Stimulated activated CD4-positive, alpha-beta T cell treated with anti-CD3 and anti-CD28 coated beads, Interleukin-2, amount 100 ng/mL, for 4 hours (primary cell): Measurements from ENCODE around the gene PCDHGC3.
"Not testable (repeated sequence)": the region's sequence is repeated elsewhere in the genome, so short reads cannot be mapped to it uniquely, and the experiment has no call there.

ENCODE experiments used
- DNase-seq: peaks from one replicate; pipeline ENCODE4 v3.0.0-alpha.2; 2020; ENCODE audit warnings: low read depth

The PCDHGC3 gene

GRCh38 chr5:141475625-141476131 is at the start of gene PCDHGC3:
TSS of gene PCDHGC3 (plus strand) at chr5:141475966. CDS start at chr5:141476117, 151 bp downstream.
- peak; percentile 18 for DNase-seq

DNA sequence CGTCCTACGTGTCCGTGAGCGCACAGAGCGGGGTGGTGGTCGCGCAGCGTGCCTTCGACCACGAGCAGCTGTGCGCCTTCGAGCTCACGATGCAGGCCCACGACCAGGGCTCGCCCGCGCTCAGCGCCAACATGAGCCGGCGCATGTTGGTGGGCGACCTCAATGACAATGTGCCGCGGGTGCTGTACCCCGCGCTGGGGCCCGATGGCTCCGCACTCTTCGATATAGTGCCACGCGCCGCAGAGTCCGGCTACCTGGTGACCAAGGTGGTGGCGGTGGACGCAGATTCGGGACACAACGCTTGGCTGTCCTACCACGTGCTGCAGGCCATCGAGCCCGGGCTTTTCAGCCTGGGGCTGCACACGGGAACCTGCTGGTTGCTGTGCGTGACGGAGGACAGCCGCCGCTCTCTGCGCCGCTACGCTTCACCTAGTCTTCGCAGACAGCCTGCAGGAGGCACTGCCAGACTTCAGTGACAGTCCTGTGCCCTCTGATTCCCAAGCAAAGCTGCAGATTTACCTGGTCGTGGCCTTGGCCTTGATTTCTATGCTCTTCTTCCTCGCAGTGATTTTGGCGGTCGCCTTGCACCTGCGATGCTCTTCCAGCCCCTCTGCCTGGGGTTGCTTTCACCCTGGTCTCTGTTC is 47.9 kb upstream of the PCDHGC3 start:
- no peak for DNase-seq

- no peak for DNase-seq
These were observed 45.2 kb upstream of the PCDHGC3 start, which contains the start of gene PCDHGA12 for GRCh38 chr5:141430332-141431113. TSS of gene PCDHGA12 (plus strand) at chr5:141430507. CDS start at chr5:141430760, 253 bp downstream.

GRCh38 chr5:141431286-141431685 is 44.5 kb upstream of the PCDHGC3 start:
- no peak for DNase-seq

DNA sequence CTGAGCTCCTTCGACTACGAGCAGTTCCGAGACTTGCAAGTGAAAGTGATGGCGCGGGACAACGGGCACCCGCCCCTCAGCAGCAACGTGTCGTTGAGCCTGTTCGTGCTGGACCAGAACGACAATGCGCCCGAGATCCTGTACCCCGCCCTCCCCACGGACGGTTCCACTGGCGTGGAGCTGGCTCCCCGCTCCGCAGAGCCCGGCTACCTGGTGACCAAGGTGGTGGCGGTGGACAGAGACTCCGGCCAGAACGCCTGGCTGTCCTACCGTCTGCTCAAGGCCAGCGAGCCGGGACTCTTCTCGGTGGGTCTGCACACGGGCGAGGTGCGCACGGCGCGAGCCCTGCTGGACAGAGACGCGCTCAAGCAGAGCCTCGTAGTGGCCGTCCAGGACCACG is 43.5 kb upstream of the PCDHGC3 start:
- not testable (repeated sequence) for DNase-seq

GRCh38 chr5:141432726-141433125 is 43.0 kb upstream of the PCDHGC3 start:
- DNase-seq: not testable (repeated sequence)

- no peak for DNase-seq
These were observed 41.8 kb upstream of the PCDHGC3 start for GRCh38 chr5:141434006-141434405.

GRCh38 chr5:141437221-141437620 is 38.5 kb upstream of the PCDHGC3 start:
- no peak for DNase-seq

DNA sequence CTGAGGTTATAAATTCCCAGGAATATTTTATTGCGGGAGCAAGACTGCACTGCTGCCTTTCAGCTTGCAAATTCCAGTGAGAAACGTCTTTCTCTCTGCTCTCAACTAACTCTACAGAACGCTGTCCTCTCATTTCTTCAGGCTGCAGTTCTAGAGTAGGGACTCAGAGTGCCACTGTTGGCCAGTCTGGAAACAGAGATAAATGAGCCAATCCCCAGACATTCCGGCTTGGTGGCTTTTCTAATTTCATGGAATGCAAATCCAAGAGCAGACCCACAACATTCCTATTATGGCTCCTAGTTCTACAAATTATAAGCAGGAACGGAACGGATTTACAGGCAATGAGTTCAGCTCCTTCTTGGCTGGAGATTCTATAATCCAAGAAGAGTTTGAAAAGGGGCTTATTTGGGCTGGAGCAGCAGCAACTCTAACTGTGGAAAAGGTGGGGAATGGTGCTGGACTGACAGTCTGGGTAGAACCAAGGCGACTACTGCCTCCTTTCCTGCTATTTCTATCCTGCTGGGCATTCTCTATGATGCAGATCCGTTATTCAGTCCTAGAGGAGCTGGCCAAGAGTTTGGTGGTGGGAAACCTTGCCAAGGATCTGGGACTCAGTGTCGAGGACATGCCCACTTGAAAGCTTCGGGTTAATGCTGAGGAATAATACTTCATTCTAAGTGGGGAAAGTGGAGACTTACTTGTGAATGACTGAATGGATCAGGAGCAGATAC is 36.2 kb upstream of the PCDHGC3 start:
- no peak for DNase-seq

DNA sequence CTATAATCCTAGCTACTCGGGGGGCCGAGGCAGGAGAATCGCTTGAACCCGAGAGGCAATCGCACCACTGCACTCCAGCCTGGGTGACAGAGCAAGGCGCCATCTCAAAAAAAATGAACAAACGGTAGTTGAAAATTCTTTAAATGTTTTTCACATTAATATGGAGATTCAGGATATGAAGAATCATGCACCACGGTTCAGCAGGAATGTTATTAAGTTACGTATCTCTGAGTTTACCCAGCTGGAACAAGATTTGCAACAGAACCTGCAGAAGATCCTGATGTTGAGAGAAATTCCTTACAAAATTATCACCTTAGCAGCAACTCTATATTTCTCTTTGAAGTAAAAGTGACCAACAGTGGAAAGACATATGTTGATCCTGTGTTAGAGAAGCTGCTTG is 35.4 kb upstream of the PCDHGC3 start:
- no peak for DNase-seq

GRCh38 chr5:141441571-141442170 is 34.1 kb upstream of the PCDHGC3 start:
- no peak for DNase-seq

- DNase-seq: no peak
These were observed 10.4 kb upstream of the PCDHGC3 start for GRCh38 chr5:141465351-141465750.

DNA sequence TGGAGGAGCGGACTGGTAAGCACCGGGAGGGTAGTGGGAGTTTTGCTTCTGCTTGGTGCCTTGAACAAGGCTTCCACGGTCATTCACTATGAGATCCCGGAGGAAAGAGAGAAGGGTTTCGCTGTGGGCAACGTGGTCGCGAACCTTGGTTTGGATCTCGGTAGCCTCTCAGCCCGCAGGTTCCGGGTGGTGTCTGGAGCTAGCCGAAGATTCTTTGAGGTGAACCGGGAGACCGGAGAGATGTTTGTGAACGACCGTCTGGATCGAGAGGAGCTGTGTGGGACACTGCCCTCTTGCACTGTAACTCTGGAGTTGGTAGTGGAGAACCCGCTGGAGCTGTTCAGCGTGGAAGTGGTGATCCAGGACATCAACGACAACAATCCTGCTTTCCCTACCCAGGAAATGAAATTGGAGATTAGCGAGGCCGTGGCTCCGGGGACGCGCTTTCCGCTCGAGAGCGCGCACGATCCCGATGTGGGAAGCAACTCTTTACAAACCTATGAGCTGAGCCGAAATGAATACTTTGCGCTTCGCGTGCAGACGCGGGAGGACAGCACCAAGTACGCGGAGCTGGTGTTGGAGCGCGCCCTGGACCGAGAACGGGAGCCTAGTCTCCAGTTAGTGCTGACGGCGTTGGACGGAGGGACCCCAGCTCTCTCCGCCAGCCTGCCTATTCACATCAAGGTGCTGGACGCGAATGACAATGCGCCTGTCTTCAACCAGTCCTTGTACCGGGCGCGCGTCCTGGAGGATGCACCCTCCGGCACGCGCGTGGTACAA is 556 bp downstream of the PCDHGC3 start:
- DNase-seq: no peak

- DNase-seq: no peak
These were observed 1.3 kb downstream of the PCDHGC3 start for GRCh38 chr5:141477044-141477575.

DNA sequence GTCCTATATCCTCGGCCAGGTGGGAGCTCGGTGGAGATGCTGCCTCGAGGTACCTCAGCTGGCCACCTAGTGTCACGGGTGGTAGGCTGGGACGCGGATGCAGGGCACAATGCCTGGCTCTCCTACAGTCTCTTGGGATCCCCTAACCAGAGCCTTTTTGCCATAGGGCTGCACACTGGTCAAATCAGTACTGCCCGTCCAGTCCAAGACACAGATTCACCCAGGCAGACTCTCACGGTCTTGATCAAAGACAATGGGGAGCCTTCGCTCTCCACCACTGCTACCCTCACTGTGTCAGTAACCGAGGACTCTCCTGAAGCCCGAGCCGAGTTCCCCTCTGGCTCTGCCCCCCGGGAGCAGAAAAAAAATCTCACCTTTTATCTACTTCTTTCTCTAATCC is 2.0 kb downstream of the PCDHGC3 start:
- DNase-seq: no peak

DNA sequence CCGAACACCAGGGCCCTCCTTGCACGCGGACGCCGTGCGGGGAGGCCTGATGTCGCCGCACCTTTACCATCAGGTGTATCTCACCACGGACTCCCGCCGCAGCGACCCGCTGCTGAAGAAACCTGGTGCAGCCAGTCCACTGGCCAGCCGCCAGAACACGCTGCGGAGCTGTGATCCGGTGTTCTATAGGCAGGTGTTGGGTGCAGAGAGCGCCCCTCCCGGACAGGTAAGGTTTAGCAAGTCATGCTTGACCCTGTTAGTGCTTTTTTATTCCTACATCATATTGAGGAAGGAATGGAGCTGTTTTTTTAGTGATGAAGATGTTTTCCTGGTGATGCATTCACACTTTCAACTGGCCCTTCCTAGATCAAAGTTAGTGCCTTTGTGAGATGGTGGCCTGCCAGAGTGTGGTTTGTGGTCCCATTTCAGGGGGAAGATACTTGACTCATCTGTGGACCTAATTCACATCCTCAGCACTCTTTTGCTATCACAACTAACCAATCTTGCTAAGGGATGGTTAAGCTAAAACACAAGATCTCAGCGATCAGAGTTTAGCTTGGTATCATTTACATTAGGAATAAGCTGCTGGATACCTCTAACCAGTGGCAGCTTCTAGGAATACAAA is 2.7 kb downstream of the PCDHGC3 start:
- DNase-seq: no peak

- DNase-seq: no peak
These were observed 4.0 kb downstream of the PCDHGC3 start for GRCh38 chr5:141479776-141480175.

- no peak for DNase-seq
These were observed 8.1 kb downstream of the PCDHGC3 start for GRCh38 chr5:141483902-141484301.

DNA sequence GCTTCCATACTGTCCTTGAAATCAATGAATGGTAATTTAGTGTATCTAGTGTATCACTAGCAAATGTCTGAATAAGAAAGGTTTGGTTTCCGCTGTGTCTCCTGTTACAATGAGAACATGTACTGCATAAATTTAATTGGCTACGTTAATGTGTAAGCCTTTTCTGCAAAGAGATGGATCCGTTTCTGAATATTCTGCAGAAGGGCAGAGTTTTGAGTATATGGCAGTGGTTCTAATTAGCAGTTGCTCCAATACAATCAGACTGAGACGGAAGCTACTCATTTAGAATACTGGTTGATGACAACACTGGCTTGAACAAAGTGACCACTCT is 8.5 kb downstream of the PCDHGC3 start:
- no peak for DNase-seq

- no peak for DNase-seq
These were observed 9.0 kb downstream of the PCDHGC3 start, which contains the start of gene PCDHGC4 for GRCh38 chr5:141484641-141485311. TSS of gene PCDHGC4 (plus strand) at chr5:141485030. CDS start at chr5:141485174, 144 bp downstream.
